Osteocyte (in vitro differentiated cells): ENCODE measurements around the gene ASPHD1. TPM values are rescaled to one million over a fixed set of nuclear protein-coding genes. Genes with fewer than 3 reads are reported as not detected.

Experiments
- DNase-seq: peaks from one replicate; pipeline ENCODE4 v3.0.0; 2021; ENCODE audit warnings: mixed read lengths; ENCODE audit not compliant: unreplicated experiment; ENCODE audit errors: extremely low spot score
- H3K27ac Mint-ChIP-seq: one replicate; pipeline ENCODE4 v1.8.0; 2021; ENCODE audit warnings: mild to moderate bottlenecking, mixed read lengths; ENCODE audit not compliant: unreplicated experiment
- H3K27me3 Mint-ChIP-seq: one replicate; pipeline ENCODE4 v1.8.0; 2021; ENCODE audit warnings: mixed read lengths; ENCODE audit not compliant: unreplicated experiment
- H3K36me3 Mint-ChIP-seq: one replicate; pipeline ENCODE4 v1.8.0; 2021; ENCODE audit warnings: mixed read lengths; ENCODE audit not compliant: unreplicated experiment
- H3K4me1 Mint-ChIP-seq: one replicate; pipeline ENCODE4 v1.8.0; 2021; ENCODE audit warnings: mixed read lengths; ENCODE audit not compliant: unreplicated experiment
- H3K4me3 Mint-ChIP-seq: one replicate; pipeline ENCODE4 v1.8.0; 2021; ENCODE audit warnings: mild to moderate bottlenecking, moderate library complexity, mixed read lengths; ENCODE audit not compliant: unreplicated experiment
- H3K9me3 Mint-ChIP-seq: one replicate; pipeline ENCODE4 v1.8.0; 2021; ENCODE audit warnings: mixed read lengths; ENCODE audit not compliant: unreplicated experiment
- CTCF ChIP-seq: fragments of 200-600 bp; sonication (generic); IDR thresholded peaks from 2 replicates; pipeline ENCODE4 v1.5.0; 2021; ENCODE audit warnings: antibody characterized with exemption, mild to moderate bottlenecking, moderate library complexity
- total RNA-seq: library from RNA; stranded (reverse); gene quantifications from 2 replicates; pipeline ENCODE4 v1.2.1, GENCODE V29; 2021

ASPHD1 gene
- total RNA-seq, 1 donor from 2014 or later, result 1.0 TPM

DNA sequence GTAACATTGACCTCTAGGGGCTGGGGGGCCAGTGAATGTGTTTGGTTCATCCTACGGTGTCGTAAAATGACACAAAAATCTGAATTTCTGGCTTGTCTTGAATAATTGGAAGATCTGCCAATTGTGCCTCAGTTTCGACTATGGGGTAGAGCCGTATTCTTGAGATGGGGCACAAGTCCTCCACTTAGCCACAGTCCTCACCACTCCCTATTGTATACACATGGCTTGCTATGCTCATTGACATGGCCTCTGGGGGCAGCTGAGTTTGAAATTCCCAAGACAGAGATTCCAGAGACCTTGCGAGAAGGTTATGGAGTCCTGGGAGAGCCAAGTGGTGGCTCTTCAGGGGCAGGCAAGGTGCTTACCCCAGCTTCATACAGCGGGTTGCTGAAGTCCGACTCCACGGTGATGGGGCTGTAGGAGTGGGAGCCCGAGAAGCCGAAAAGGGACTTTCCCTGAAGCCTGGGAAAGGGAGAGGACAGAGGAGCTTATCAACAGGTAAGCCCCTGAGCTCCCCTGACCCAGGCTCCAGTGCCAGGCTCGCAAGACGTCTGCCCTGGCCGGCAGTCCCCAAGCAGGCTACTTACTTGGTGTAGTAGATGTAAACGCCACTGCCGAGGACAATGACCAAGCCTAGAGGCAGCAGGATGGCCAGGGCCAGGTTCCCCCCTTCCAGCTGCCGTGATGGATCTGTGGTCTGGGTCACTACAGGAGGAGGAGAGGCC is 28.3 kb upstream of the ASPHD1 start:
- H3K9me3 Mint-ChIP-seq, result no peaks in the 10 kb centered on the region
- no peak for TF ChIP-seq CTCF
- no peak overlapping the region for H3K27ac Mint-ChIP-seq
- peaks cover 6% of the 10 kb centered on the region for H3K4me1 Mint-ChIP-seq
- H3K27me3 Mint-ChIP-seq, result peaks cover 13% of the 10 kb centered on the region
- DNase-seq, result no peak
- no peaks in the 10 kb centered on the region for H3K36me3 Mint-ChIP-seq
- no peak overlapping the region for H3K4me3 Mint-ChIP-seq

DNA sequence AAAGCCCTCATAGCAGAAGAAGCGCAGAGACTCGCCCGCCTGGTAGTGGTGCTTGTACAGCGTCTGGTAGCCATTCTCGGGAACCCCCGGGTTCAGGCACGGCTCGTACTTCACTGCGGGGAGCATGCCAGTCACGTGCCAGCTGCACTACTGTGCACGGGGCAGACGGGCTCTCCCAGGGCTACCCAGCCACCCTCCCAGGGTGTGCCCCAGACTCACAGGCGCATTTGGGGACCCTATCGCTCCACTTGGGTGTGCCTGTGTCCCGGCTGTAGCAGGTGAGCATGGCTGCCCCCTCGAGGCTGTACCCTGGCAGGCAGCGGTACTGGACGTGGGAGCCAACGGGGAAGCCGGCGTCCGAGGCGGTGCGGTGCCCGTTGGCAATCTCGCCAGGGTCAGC is 27.0 kb upstream of the ASPHD1 start:
- no peak for DNase-seq
- Mint-ChIP-seq H3K4me1 (peaks cover 14% of the 10 kb centered on the region), H3K27me3 (peaks cover 24% of the 10 kb centered on the region), H3K27ac (no peak overlapping the region), H3K4me3 (no peak overlapping the region), H3K36me3 (no peaks in the 10 kb centered on the region), H3K9me3 (no peaks in the 10 kb centered on the region)
- TF ChIP-seq CTCF, result no peak

DNA sequence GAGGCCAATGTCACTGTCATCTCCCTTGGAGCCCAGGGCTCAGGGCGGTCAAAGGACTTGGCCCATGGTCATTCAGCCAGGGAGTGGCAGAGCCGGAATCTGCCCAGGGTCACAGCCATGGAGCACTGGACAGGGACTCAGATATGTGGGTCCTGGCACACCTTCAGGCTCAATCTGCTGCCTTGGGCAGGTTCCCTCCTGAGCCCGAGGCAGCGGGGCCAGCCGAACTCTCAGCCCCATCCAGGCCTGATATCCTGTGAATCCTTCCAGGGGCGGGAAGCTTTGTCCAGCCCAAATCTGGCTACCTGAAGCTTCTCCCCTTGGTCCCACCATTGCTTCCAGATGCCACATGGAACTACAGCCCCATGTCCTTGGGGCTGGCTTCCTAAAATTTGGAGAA is 25.1 kb upstream of the ASPHD1 start:
- peaks cover 14% of the 10 kb centered on the region for H3K4me1 Mint-ChIP-seq
- H3K27ac Mint-ChIP-seq, result no peak overlapping the region
- peaks cover 29% of the 10 kb centered on the region for H3K27me3 Mint-ChIP-seq
- H3K4me3 Mint-ChIP-seq, result no peak overlapping the region
- H3K9me3 Mint-ChIP-seq, result no peaks in the 10 kb centered on the region
- DNase-seq, result no peak
- no peaks in the 10 kb centered on the region for H3K36me3 Mint-ChIP-seq
- no peak for TF ChIP-seq CTCF

- TF ChIP-seq CTCF, result no peak
- Mint-ChIP-seq H3K9me3 (no peaks in the 10 kb centered on the region), H3K4me1 (peaks cover 14% of the 10 kb centered on the region), H3K27me3 (peaks cover 29% of the 10 kb centered on the region), H3K27ac (no peak overlapping the region), H3K36me3 (no peaks in the 10 kb centered on the region), H3K4me3 (peak overlapping the region; percentile 48)
- DNase-seq, result no peak
These were observed 24.1 kb upstream of the ASPHD1 start for GRCh38 chr16:29876217-29876593.

DNA sequence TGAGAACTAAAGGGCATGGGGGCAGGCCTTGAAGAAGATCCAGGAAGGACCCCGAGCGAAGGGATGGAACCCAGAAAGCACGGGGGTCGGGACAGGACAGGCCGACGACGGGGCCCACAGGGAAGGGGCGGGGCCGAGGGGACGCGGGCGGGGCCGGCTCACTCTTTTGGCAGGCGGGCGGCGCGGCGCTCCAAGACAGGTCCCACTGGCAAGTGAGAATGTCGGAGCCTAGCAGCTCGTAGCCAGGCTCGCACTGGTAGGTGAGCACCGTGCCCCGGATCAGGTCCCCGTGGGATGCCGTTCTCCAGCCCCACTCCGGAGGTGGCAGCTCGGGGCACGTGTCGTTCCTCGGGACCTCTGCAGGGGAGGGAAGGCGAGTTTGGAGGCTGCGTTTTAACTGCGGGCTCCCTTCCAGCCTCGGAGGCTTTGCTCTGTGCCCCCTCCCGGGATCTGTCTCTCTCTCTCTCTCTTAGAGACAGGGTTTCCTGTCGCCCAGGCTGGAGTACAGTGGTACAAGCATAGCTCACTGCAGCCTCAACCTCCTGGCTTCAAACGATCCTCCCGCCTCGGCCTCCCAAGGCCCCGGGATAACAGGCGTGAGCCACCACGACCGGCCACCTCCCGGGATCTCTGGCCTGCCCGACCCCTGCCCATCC is 23.6 kb upstream of the ASPHD1 start:
- no peaks in the 10 kb centered on the region for H3K9me3 Mint-ChIP-seq
- peak overlapping the region; percentile 48 for H3K4me3 Mint-ChIP-seq
- no peak for DNase-seq
- peaks cover 29% of the 10 kb centered on the region for H3K27me3 Mint-ChIP-seq
- TF ChIP-seq CTCF, result no peak
- peaks cover 14% of the 10 kb centered on the region for H3K4me1 Mint-ChIP-seq
- H3K27ac Mint-ChIP-seq, result no peak overlapping the region
- H3K36me3 Mint-ChIP-seq, result no peaks in the 10 kb centered on the region
